SK-N-MC (cell line): ENCODE measurements around the gene HPRT1.

Experiments
- EZH2 ChIP-seq: fragments of 200-600 bp; sonication (generic); IDR thresholded peaks from one replicate; pipeline ENCODE4 v1.6.1; 2017; ENCODE audit warnings: antibody characterized with exemption
- FOXP2 ChIP-seq: optimal IDR thresholded peaks from 2 replicates; pipeline ENCODE3; 2011; ENCODE audit warnings: mild to moderate bottlenecking, moderate library complexity; ENCODE audit not compliant: insufficient read depth; ENCODE audit errors: extremely low read length, control extremely low read depth
- POLR2AphosphoS5 ChIP-seq: IDR thresholded peaks from 2 replicates; pipeline ENCODE4 v1.6.1; 2012; ENCODE audit warnings: mild to moderate bottlenecking, low read depth, low read length, borderline replicate concordance

DNA sequence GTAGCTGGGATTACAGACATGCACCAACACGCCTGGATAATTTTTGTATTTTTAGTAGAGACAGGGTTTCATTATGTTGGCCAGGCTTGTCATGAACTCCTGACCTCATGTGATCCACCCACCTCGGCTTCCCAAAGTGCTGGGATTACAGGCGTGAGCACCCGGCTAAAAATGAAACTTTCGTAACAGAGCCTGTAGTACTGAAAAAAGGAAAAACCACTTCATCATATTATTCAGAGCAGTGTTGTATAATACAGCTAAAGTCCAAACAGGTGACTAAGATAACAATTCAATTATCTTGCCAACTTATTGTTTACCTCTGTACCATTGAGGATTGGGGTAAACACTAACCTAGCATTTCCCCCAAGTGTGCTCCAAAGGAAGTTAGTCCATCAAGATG lies 43.9 kb upstream of the HPRT1 start:
- TF ChIP-seq EZH2 (no peak), POLR2AphosphoS5 (no peak), FOXP2 (no peak)
